A673 (cell line): Measurements from ENCODE around the gene PILRA.

Experiments
- CTCF ChIP-seq: fragments of 300-800, 200-600 bp; sonication (generic); conservative IDR thresholded peaks from 2 replicates; pipeline ENCODE4 v1.5.1; 2017; ENCODE audit warnings: low read depth, mild to moderate bottlenecking, antibody characterized with exemption, low read length, moderate library complexity, mixed read lengths
- EZH2 ChIP-seq: fragments of 200-600 bp; sonication (generic); IDR thresholded peaks from 2 replicates; pipeline ENCODE4 v1.6.1; 2017; ENCODE audit warnings: borderline replicate concordance, low read depth, mild to moderate bottlenecking, mixed read lengths, antibody characterized with exemption, low read length; ENCODE audit not compliant: poor library complexity, severe bottlenecking

DNA sequence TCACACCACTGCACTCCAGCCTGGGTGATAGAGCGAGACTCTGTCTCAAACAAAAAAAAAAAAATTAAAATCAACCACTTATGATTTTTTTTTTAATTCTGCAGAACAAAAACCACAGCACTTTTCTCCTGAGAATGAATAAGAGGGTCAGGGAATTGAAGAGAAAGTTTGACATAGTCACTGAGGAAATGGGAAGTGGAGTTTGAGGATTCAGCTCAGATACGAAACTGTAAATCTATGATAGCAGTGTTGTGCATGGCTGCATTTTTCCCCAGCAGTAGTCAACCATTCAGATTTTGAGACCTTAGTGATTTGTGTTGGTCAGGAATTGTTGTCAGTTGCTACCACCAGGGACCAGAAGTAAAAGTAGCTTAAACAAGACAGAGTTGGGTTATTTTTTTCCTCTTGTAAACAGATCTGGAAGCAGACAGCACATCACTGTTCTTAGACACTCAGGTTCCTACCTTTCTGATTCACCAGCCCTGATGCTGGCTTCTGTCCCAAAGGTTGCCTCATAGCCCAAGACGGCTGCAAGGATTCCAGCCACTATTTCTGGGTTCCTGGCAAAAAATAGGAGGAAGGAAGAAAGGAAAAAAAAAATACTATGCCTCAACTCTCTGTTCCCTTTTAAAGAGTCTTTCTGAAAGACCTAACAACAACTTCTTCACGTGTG lies 20.1 kb downstream of the PILRA start:
- TF ChIP-seq CTCF (no peak), EZH2 (no peak)
